GM18909 (cell line): Measurements from ENCODE around the gene SLC7A1.
A peak's percentile ranks its signal among the peaks of the same experiment; 100 is the strongest.

ENCODE experiments used
- ATAC-seq: cut with Tn5 transposase; IDR thresholded peaks from one replicate; pipeline ENCODE4 v1.9.1; 2021; ENCODE audit warnings: mild to moderate bottlenecking; ENCODE audit not compliant: unreplicated experiment, poor library complexity

The SLC7A1 gene

DNA sequence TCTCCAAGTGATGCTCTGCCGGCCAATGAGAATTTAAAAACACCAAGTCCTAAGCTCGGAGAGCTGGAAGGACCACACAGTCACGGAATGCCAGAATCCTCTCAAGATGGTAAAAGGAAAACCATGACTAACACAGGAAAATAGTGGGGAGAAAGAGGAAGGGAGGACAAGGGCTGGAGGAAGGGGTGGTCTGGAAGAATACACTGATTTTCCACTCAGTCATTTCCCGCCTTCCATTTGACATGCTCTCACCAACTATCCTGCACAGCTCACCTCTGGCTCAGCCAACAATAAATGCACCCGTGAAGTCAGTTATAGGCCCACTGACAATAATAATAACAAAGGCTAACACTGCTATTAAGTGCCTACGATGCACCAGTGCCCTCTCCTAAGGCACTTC is 31.5 kb downstream of the SLC7A1 start:
- no peak for ATAC-seq

DNA sequence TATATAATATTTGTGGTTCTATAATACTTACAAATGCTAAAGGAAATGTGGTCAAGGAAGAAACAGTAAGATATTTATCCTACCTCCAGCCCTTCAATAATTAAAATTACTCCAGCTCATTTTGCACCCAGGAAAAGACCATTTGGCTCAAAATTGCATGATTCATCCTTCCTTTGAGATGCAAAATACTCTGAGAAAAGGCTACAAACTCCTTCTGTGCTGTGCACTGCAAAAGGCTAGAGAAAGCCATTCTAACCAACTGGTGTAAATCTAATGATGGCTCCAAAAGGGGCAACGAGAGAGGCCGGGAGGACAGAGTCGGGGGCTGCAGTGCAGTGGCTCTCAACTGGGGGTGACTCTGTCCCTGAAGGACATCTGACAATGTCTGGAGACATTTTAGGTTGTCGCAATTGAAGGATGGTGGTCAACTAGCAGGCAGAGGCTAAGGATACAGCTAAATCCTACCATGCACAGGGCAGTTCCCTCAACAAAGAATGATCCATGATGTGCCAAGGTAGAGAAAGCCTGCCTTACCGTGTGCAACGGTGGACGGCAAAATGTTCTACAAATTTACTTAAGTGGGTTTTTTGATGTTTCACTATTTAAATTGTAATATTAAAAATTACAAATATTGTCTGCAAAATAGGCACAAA is 32.6 kb downstream of the SLC7A1 start:
- no peak for ATAC-seq

DNA sequence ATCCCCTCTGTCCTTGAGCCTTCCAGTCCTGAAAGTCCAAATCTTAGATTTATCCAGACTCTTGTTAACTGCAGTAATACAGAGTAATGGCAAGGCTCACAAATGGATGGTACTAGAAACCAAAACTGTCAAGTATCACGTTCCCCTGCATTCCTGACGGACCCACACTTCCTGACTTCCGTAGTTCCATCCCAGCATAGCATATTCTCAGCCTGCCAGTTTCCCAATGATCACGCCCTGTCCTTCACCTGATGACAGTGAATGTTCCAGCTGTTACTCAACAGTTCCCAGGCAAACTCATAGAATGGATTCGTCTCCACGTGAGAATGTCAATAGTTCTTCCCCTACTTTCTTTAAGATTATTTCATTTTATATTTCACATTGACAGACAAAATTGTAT is 33.6 kb downstream of the SLC7A1 start:
- ATAC-seq: no peak

DNA sequence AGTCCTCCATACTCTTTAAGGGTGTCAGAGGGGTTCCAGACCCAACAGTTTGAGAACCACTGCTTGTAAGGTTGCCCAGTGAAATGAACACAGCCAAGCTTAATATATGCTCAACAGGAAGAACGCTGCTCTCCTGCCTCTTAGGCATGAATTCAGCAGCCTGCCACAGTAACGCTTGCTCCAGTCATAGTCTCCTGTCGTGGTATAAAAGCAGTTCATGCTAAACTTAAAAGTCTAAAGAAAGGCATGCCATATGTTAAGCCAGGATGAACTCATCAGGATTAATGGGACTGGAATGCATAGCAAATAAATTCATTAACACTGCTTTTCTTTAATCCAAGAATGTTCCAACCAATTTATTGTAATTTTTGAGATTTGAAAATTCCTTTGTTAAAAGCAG is 38.7 kb downstream of the SLC7A1 start:
- no peak for ATAC-seq

DNA sequence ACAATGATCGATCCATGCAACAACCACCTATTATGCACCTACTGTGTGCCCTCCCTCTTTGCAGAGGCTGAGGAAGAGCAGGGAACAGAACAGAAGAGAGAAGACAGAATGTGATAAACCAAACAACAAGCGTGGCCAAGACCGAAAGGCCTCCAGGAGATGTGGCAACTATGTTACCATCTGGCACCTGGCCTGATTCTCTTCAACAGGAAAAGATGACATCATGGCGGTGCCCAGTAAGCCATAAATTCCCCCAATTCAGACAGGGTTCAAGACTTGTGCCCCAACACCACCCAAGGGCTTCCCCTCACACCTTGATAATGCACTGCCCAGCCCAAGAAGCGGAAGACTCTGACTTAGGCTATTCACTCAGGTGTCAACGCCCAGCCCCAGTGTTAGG is 44.3 kb downstream of the SLC7A1 start:
- ATAC-seq: no peak

DNA sequence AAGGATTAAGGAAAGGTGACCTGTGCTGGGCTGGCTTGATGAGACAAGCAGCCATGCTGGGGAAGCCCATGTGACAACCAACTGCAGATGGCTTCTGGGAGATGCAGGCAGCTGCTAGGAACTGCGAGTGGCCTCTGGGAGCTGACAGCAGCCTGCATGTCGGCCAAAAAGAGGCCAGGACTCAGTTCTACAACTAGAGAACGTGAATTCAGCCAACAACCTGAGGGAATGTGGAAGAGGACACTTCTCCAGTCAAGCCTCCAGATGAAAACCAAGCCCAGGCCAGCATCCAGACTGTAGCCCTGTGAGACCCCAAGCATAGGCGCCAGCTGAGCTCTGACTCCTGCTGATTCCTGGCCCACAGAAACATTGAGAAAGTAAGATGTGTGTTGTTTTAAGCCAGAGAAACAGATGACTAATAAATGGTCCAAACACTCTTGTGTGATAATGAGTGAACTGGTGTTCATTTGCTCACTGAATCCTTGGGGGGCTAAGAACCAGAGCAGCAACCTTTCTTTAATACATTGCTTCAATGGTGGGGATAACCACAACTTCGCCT is 45.0 kb downstream of the SLC7A1 start:
- ATAC-seq: no peak

DNA sequence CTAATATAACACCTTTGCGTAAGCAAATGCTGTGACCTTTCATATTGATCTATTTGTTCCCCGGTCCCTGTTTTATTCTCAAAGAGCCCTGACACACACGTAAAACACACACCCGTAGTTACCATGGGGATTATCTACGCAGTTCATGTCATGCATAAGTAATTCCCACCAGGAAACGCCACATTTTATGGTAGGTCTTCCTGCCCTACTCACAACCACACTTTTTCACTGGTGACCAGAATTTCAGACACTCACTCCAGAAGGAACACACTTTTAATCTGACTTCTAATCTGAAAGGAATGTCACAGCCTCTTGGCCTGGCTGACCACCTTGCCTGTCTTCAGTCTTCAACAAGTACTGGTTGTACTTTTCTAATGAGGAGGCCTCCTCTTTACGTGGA is 46.8 kb downstream of the SLC7A1 start:
- ATAC-seq: no peak

DNA sequence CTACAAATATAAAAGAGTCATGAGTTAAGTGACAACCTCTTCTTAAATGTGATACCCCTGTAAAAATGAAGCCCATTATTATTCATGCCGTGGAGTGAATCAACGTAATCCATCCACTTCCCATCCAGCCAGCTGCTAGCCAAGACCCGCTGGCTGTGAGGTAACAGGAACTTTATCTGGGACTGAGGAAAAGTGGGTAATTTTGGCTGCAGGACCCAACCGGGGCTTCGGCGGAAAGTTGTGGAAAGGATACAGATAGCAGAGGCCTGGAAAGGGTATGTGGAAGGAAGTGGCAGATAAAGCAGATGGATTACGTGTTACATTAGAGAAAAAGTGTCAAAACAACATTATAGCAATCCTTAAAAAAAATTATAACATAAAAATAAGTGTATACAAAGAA is 48.3 kb downstream of the SLC7A1 start:
- no peak for ATAC-seq

DNA sequence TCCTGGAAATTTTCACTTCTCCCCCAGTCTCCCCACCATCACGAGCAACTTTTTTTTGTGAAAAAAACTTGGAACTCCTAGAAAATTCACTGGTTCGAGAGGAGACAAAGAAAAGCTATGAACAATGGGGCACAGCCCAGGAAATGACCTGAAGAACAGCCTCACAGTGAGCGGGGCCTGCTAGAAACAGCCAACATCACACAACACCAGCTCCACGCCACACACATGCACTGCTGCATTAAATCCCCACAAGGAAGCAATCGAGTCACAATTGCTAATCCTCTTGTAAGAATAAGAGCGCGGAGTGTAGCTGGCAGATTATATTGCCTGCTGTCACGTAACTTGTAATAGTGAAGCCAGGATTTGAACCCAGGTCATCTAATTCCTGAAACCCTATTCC is 48.8 kb downstream of the SLC7A1 start:
- no peak for ATAC-seq

GRCh38 chr13:29545988-29546387 is 49.5 kb downstream of the SLC7A1 start:
- ATAC-seq: no peak

DNA sequence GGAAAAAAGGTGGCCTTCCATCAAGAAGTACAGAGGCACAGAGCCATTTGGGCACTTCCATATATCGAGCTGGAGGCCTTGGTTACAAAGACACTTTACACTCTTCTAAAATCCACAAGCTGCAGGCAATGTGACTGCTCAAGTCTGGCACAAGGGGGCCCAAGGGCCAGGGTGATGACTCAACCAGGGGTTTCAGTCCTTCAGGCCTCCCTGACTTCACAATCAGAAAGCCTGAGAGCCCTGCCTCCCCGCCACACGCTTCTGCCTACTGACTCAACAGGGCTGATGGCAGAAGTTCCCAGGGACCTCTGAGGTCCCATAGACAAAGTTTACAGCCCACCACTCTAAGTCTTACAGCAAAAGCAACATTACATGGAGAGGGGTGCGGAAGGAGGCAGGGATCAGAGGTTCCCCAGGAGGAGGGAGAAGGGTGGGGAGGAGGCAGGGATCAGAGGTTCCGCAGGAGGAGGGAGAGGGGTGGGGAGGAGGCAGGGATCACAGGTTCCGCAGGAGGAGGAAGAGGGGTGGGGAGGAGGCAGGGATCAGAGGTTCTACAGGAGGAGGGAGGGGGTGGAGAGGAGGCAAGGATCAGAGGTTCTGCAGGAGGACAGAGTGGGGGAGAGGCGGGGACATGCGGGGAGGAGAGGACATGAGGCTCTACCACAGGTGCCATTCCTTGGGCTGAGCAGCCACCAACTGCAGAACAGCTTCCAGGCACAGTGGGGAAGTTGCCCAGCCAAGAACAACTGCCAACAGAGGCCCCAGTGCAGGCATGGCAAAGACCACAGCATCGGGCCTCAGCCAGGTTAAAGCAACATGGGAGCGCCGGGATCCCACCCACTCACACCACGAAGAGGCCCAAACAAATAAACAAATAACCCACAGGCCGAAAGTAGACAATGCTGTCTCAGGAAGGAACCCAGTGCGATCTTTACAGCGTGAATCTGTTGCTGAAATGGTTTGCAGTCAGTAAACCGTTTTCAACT is 52.0 kb downstream of the SLC7A1 start:
- peak; percentile 98 for ATAC-seq

GRCh38 chr13:29542381-29542780 is 53.1 kb downstream of the SLC7A1 start:
- ATAC-seq: no peak

GRCh38 chr13:29541400-29541799 is 54.1 kb downstream of the SLC7A1 start:
- no peak for ATAC-seq

DNA sequence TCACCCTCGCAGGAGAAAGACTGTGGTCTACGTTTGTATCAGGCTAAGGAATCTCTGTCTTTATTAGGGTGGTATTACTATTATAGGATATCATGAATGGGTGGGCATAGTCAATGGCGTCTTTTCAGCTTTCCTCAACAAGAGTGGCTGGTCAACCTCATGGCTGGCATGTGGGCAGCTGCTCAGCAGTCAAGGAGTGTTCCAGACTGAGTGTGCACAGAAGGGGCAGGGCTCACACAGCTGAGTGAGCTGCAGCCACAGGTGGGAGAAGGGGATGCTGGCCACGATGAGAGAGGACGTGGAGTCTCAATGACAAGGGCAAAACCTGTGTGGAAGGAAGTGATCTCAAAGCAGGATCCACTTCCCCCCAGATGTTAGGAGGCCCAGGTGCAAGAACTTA is 54.7 kb downstream of the SLC7A1 start:
- no peak for ATAC-seq

GRCh38 chr13:29540334-29540733 is 55.2 kb downstream of the SLC7A1 start:
- no peak for ATAC-seq

DNA sequence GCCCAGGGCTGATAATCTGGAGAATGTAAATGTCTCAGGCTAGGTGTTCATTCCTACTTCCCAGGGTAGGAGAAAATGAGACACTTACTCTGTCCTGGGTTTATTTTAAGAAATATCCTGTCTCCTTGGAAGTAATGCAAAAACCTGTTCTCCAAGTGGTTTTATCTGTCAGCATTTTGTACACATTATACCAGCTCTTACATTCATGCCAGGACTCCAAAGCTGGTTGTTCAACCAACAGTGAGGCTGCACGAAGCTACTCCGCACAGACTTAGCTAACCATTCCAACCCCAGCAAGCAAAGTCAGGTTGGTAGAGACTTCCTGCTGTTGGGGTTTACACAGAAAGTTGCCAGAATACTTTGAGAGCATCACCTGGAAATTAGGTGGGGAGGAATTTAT is 55.6 kb downstream of the SLC7A1 start:
- no peak for ATAC-seq

DNA sequence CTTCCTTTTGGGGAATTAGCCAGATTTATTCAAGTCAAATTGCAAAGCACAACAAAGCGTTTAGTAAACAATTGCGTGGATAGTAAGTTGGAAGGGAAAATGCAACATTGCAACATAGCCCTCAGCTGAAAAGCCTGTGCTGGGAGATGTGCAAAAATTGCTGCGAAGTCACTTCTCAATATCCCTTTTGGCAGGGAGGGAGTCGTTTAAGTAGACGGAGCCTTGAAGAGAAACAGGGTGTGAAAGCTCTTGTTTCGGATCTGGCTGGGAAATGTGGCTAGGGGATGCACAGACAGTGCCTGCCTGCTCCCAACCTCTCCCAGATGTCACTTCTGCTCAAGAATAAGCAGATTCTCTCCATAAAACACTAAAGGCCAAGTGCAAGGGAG is 56.8 kb downstream of the SLC7A1 start:
- ATAC-seq: no peak

- ATAC-seq: no peak
These were observed 57.5 kb downstream of the SLC7A1 start for GRCh38 chr13:29537736-29538651.

- no peak for ATAC-seq
These were observed 58.6 kb downstream of the SLC7A1 start for GRCh38 chr13:29536853-29537252.
